Thyroid gland (tissue), 4 donors: ENCODE results near the gene FOXP1.

Source experiments
- CTCF ChIP-seq, 6 experiments: fragments of 200-600 bp in 3 of 6; fragments of 450-650 bp in 3 of 6; sonication (generic) in 3 of 6; IDR thresholded peaks; one replicate each; pipeline ENCODE4 v1.5.1; 2016 to 2019; ENCODE audit warnings: antibody characterized with exemption in 6 of 6, mild to moderate bottlenecking in 2 of 6, inconsistent platforms in 1 of 6, moderate library complexity in 1 of 6
- POLR2A ChIP-seq, 2 donors: fragments of 450-650 bp; IDR thresholded peaks; one replicate each; pipeline ENCODE4 v1.6.1; 2017; ENCODE audit warnings: antibody characterized with exemption in 2 of 2, mild to moderate bottlenecking in 2 of 2, moderate library complexity in 1 of 2

- TF ChIP-seq CTCF (IDR thresholded peaks at IDR 0.05) (no peak), POLR2A (IDR thresholded peaks at IDR 0.05) (no peak)
Observed at GRCh38 chr3:71453822-71454511, 129.6 kb downstream of the FOXP1 start.
